IPS-20b (cell line): ENCODE results near the gene KCNS3.
A peak's percentile ranks its signal among the peaks of the same experiment; 100 is the strongest.

Source experiments
- H3K27ac ChIP-seq: one replicate; pipeline ENCODE4 v1.5.1; 2013; ENCODE audit warnings: low read length
- H3K27me3 ChIP-seq: 2 replicates; pipeline ENCODE4 v1.6.1; 2013; ENCODE audit warnings: mild to moderate bottlenecking, low read length, inconsistent platforms; ENCODE audit not compliant: insufficient read depth
- H3K36me3 ChIP-seq: 2 replicates; pipeline ENCODE4 v1.6.1; 2013; ENCODE audit warnings: low read depth, mild to moderate bottlenecking, inconsistent platforms, low read length, moderate library complexity; ENCODE audit not compliant: insufficient read depth
- H3K4me1 ChIP-seq: 2 replicates; pipeline ENCODE4 v1.6.1; 2013; ENCODE audit warnings: mild to moderate bottlenecking, control low read depth, inconsistent platforms, low read length, moderate library complexity; ENCODE audit not compliant: insufficient read depth
- H3K4me3 ChIP-seq: 2 replicates; pipeline ENCODE4 v1.5.1; 2013; ENCODE audit warnings: mild to moderate bottlenecking, low read length, inconsistent platforms
- H3K9ac ChIP-seq: 2 replicates; pipeline ENCODE4 v1.6.1; 2013; ENCODE audit warnings: low read depth, mild to moderate bottlenecking, inconsistent platforms, low read length, moderate library complexity
- H3K9me3 ChIP-seq: 2 replicates; pipeline ENCODE4 v1.6.1; 2013; ENCODE audit warnings: mild to moderate bottlenecking, low read depth, low read length, inconsistent platforms; ENCODE audit not compliant: insufficient read depth

KCNS3 gene

GRCh38 chr2:17915811-17916518 lies 37.5 kb downstream of the KCNS3 start:
- H3K9ac ChIP-seq: peak overlapping the region; percentile 42; the same call in 1 of the 2 replicates
- H3K9me3 ChIP-seq: no peaks in the 10 kb centered on the region
- no peak overlapping the region for H3K4me3 ChIP-seq
- no peaks in the 10 kb centered on the region for H3K27me3 ChIP-seq
- H3K4me1 ChIP-seq: peaks cover 10% of the 10 kb centered on the region
- no peak overlapping the region for H3K27ac ChIP-seq
- no peaks in the 10 kb centered on the region for H3K36me3 ChIP-seq

- no peak overlapping the region for H3K4me3 ChIP-seq
- H3K27me3 ChIP-seq: no peaks in the 10 kb centered on the region
- peaks cover 10% of the 10 kb centered on the region for H3K4me1 ChIP-seq
- H3K9me3 ChIP-seq: no peaks in the 10 kb centered on the region
- H3K9ac ChIP-seq: peak overlapping the region; percentile 42; the same call in 1 of the 2 replicates
- no peak overlapping the region for H3K27ac ChIP-seq
- H3K36me3 ChIP-seq: no peaks in the 10 kb centered on the region
These were observed 38.1 kb downstream of the KCNS3 start for GRCh38 chr2:17916584-17916983.

GRCh38 chr2:17918789-17919188 lies 40.3 kb downstream of the KCNS3 start:
- H3K9me3 ChIP-seq: no peaks in the 10 kb centered on the region
- H3K4me1 ChIP-seq: peaks cover 8% of the 10 kb centered on the region
- no peak overlapping the region for H3K9ac ChIP-seq
- H3K27ac ChIP-seq: no peak overlapping the region
- H3K36me3 ChIP-seq: no peaks in the 10 kb centered on the region
- H3K27me3 ChIP-seq: no peaks in the 10 kb centered on the region
- H3K4me3 ChIP-seq: no peak overlapping the region

- Histone ChIP-seq H3K9me3 (peaks cover 4% of the 10 kb centered on the region), H3K36me3 (peaks cover 22% of the 10 kb centered on the region; the same call in 1 of the 2 replicates), H3K4me1 (peaks cover 6% of the 10 kb centered on the region), H3K9ac (no peak overlapping the region), H3K27me3 (no peaks in the 10 kb centered on the region), H3K4me3 (no peak overlapping the region), H3K27ac (no peak overlapping the region)
These were observed 52.3 kb downstream of the KCNS3 start for GRCh38 chr2:17930773-17931172.

- peaks cover 7% of the 10 kb centered on the region for H3K4me1 ChIP-seq
- no peak overlapping the region for H3K9ac ChIP-seq
- no peak overlapping the region for H3K4me3 ChIP-seq
- peaks cover 1% of the 10 kb centered on the region; the same call in 1 of the 2 replicates for H3K9me3 ChIP-seq
- H3K27ac ChIP-seq: no peak overlapping the region
- H3K27me3 ChIP-seq: no peaks in the 10 kb centered on the region
- peaks cover 22% of the 10 kb centered on the region; the same call in 1 of the 2 replicates for H3K36me3 ChIP-seq
These were observed 54.8 kb downstream of the KCNS3 start for GRCh38 chr2:17933256-17933655.

- H3K4me3 ChIP-seq: no peak overlapping the region
- peaks cover 5% of the 10 kb centered on the region; the same call in 1 of the 2 replicates for H3K9me3 ChIP-seq
- H3K27ac ChIP-seq: no peak overlapping the region
- peaks cover 7% of the 10 kb centered on the region for H3K4me1 ChIP-seq
- H3K27me3 ChIP-seq: no peaks in the 10 kb centered on the region
- no peak overlapping the region for H3K9ac ChIP-seq
- H3K36me3 ChIP-seq: peaks cover 22% of the 10 kb centered on the region; the same call in 1 of the 2 replicates
These were observed 56.3 kb downstream of the KCNS3 start for GRCh38 chr2:17934721-17935120.

- peak overlapping the region; percentile 1 for H3K27ac ChIP-seq
- peaks cover 5% of the 10 kb centered on the region; the same call in 1 of the 2 replicates for H3K9me3 ChIP-seq
- H3K36me3 ChIP-seq: peaks cover 22% of the 10 kb centered on the region; the same call in 1 of the 2 replicates
- H3K27me3 ChIP-seq: no peaks in the 10 kb centered on the region
- H3K4me3 ChIP-seq: no peak overlapping the region; the same call in 1 of the 2 replicates
- no peak overlapping the region for H3K9ac ChIP-seq
- peaks cover 7% of the 10 kb centered on the region for H3K4me1 ChIP-seq
These were observed 56.9 kb downstream of the KCNS3 start for GRCh38 chr2:17935242-17935885.

GRCh38 chr2:17936599-17936998 lies 58.1 kb downstream of the KCNS3 start:
- no peak overlapping the region for H3K9ac ChIP-seq
- H3K36me3 ChIP-seq: peaks cover 14% of the 10 kb centered on the region; the same call in 1 of the 2 replicates
- no peak overlapping the region for H3K27ac ChIP-seq
- H3K27me3 ChIP-seq: no peaks in the 10 kb centered on the region
- H3K4me3 ChIP-seq: no peak overlapping the region
- H3K9me3 ChIP-seq: peaks cover 5% of the 10 kb centered on the region; the same call in 1 of the 2 replicates
- peaks cover 7% of the 10 kb centered on the region for H3K4me1 ChIP-seq

- H3K4me1 ChIP-seq: peaks cover 7% of the 10 kb centered on the region
- no peak overlapping the region for H3K4me3 ChIP-seq
- no peak overlapping the region for H3K27ac ChIP-seq
- no peak overlapping the region for H3K9ac ChIP-seq
- peaks cover 5% of the 10 kb centered on the region; the same call in 1 of the 2 replicates for H3K9me3 ChIP-seq
- H3K36me3 ChIP-seq: no peaks in the 10 kb centered on the region
- H3K27me3 ChIP-seq: no peaks in the 10 kb centered on the region
These were observed 61.7 kb downstream of the KCNS3 start for GRCh38 chr2:17940091-17940630.

- no peaks in the 10 kb centered on the region for H3K4me1 ChIP-seq
- peaks cover 2% of the 10 kb centered on the region; the same call in 1 of the 2 replicates for H3K9me3 ChIP-seq
- no peaks in the 10 kb centered on the region for H3K36me3 ChIP-seq
- H3K27ac ChIP-seq: no peak overlapping the region
- H3K4me3 ChIP-seq: no peak overlapping the region
- H3K27me3 ChIP-seq: no peaks in the 10 kb centered on the region
- no peak overlapping the region for H3K9ac ChIP-seq
These were observed 65.0 kb downstream of the KCNS3 start for GRCh38 chr2:17943444-17943843.

- no peaks in the 10 kb centered on the region for H3K27me3 ChIP-seq
- no peak overlapping the region for H3K4me3 ChIP-seq
- no peaks in the 10 kb centered on the region for H3K9me3 ChIP-seq
- no peaks in the 10 kb centered on the region for H3K4me1 ChIP-seq
- no peak overlapping the region for H3K9ac ChIP-seq
- no peak overlapping the region for H3K27ac ChIP-seq
- H3K36me3 ChIP-seq: no peaks in the 10 kb centered on the region
These were observed 68.6 kb downstream of the KCNS3 start for GRCh38 chr2:17947113-17947512.
